GM13977 (cell line): Measurements from ENCODE around the gene NTM.

ENCODE experiments used
- DNase-seq: peaks from one replicate; pipeline ENCODE4 v3.0.0; 2012; ENCODE audit warnings: low spot score
- CTCF ChIP-seq: IDR thresholded peaks from 2 replicates; pipeline ENCODE4 v1.5.1; 2012; ENCODE audit warnings: mild to moderate bottlenecking, control low read depth; ENCODE audit not compliant: insufficient read depth; ENCODE audit errors: extremely low read depth, missing control alignments
- in situ Hi-C: fragments of 300-500 bp; cut with MboI; formaldehyde crosslinking; loops from one replicate; pipeline ENCODE4 v1.12.0; 2022; ENCODE audit warnings: low sequenced_read_pairs, low pct_unique_long_range_greater_than_20kb, mixed read lengths, inconsistent platforms; ENCODE audit not compliant: unreplicated experiment

The NTM gene

GRCh38 chr11:131681920-131682319, 311.5 kb downstream of the NTM start:
- no peak for DNase-seq
- in situ Hi-C loops: loop anchor here (25.0 kb wide), 1 partner anchor 620 kb away; no protein-coding TSS in a partner anchor
- no peak for TF ChIP-seq CTCF

- in situ Hi-C loops: loop anchor here (25.0 kb wide), 1 partner anchor 620 kb away; no protein-coding TSS in a partner anchor
- TF ChIP-seq CTCF: no peak
- no peak for DNase-seq
Observed at GRCh38 chr11:131682373-131683015, 312.1 kb downstream of the NTM start.

- no peak for DNase-seq
- in situ Hi-C loops: loop anchor here (25.0 kb wide), 1 partner anchor 621 kb away; no protein-coding TSS in a partner anchor
- no peak for TF ChIP-seq CTCF
Observed at GRCh38 chr11:131683131-131683530, 312.7 kb downstream of the NTM start.

- TF ChIP-seq CTCF: no peak
- no peak for DNase-seq
- in situ Hi-C loops: loop anchor here (25.0 kb wide), 1 partner anchor 621 kb away; no protein-coding TSS in a partner anchor
Observed at GRCh38 chr11:131683666-131684065, 313.3 kb downstream of the NTM start.

GRCh38 chr11:131684111-131685060, 314.0 kb downstream of the NTM start:
- in situ Hi-C loops: loop anchor here (25.0 kb wide), 1 partner anchor 622 kb away; no protein-coding TSS in a partner anchor
- no peak for DNase-seq
- no peak for TF ChIP-seq CTCF

GRCh38 chr11:131685206-131685605, 314.8 kb downstream of the NTM start:
- TF ChIP-seq CTCF: no peak
- no peak for DNase-seq
- in situ Hi-C loops: loop anchor here (25.0 kb wide), 1 partner anchor 623 kb away; no protein-coding TSS in a partner anchor
